Globus pallidus (tissue), 1 donor: ENCODE data around the gene SP140L.
"Not testable (repeated sequence)": the region's sequence is repeated elsewhere in the genome, so short reads cannot be mapped to it uniquely, and the experiment has no call there.

Experiments used
- DNase-seq: peaks from one replicate; pipeline ENCODE4 v3.0.0-alpha.2; 2015; ENCODE audit warnings: low spot score

SP140L gene

GRCh38 chr2:230418341-230419016, 91.5 kb downstream of the SP140L start:
- DNase-seq, result no peak

GRCh38 chr2:230419181-230419580, 92.2 kb downstream of the SP140L start:
- no peak for DNase-seq

GRCh38 chr2:230422149-230422548, 95.2 kb downstream of the SP140L start:
- no peak for DNase-seq

GRCh38 chr2:230423851-230424458, 97.0 kb downstream of the SP140L start:
- DNase-seq, result no peak

GRCh38 chr2:230425377-230425776, 98.4 kb downstream of the SP140L start:
- no peak for DNase-seq

- DNase-seq, result no peak
Measured at GRCh38 chr2:230429513-230429912, 102.5 kb downstream of the SP140L start.

- DNase-seq, result no peak
Measured at GRCh38 chr2:230430957-230431910, 104.2 kb downstream of the SP140L start.

- no peak for DNase-seq
Measured at GRCh38 chr2:230434677-230435324, 107.8 kb downstream of the SP140L start.

GRCh38 chr2:230435431-230435830, 108.4 kb downstream of the SP140L start:
- DNase-seq, result no peak

GRCh38 chr2:230439121-230439520, 112.1 kb downstream of the SP140L start:
- DNase-seq, result not testable (repeated sequence)

- DNase-seq, result no peak
Measured at GRCh38 chr2:230439590-230439989, 112.6 kb downstream of the SP140L start.

GRCh38 chr2:230441227-230441897, 114.4 kb downstream of the SP140L start:
- no peak for DNase-seq

- DNase-seq, result no peak
Measured at GRCh38 chr2:230443541-230443940, 116.5 kb downstream of the SP140L start.

GRCh38 chr2:230444832-230445231, 117.8 kb downstream of the SP140L start:
- DNase-seq, result no peak

- DNase-seq, result no peak
Measured at GRCh38 chr2:230447036-230447435, 120.0 kb downstream of the SP140L start.

GRCh38 chr2:230447455-230448451, 120.8 kb downstream of the SP140L start:
- DNase-seq, result peak; percentile 19

GRCh38 chr2:230449901-230450467, 123.0 kb downstream of the SP140L start:
- DNase-seq, result no peak

- no peak for DNase-seq
Measured at GRCh38 chr2:230453006-230453405, 126.0 kb downstream of the SP140L start.
